Lung (tissue), 12 donors: ENCODE data around the gene MAGI2. TPM values are rescaled to one million over a fixed set of nuclear protein-coding genes. Genes with fewer than 3 reads are reported as not detected.
"Not testable (repeated sequence)": the region's sequence is repeated elsewhere in the genome, so short reads cannot be mapped to it uniquely, and the experiment has no call there.

Source experiments
- ATAC-seq: fragments of 200-7000 bp; cut with Tn5 transposase; one replicate; pipeline ENCODE4 v1.9.1; 2020; ENCODE audit warnings: moderate number of reproducible peaks; ENCODE audit not compliant: insufficient read depth, low FRiP score
- DNase-seq, 3 donors: peaks; one replicate each; pipeline ENCODE4 v3.0.0-alpha.2; 2013 to 2017
- H3K27ac ChIP-seq, 2 donors: one replicate each; pipeline ENCODE4 v1.5.1; 2013; ENCODE audit warnings: mild to moderate bottlenecking in 2 of 2, moderate library complexity in 2 of 2, control low read depth in 1 of 2, inconsistent platforms in 1 of 2, low read depth in 1 of 2, low read length in 1 of 2
- H3K27me3 ChIP-seq, 3 donors: one replicate each; pipeline ENCODE4 v1.5.1; 2013; ENCODE audit warnings: low read length in 2 of 3; ENCODE audit not compliant: control insufficient read depth in 3 of 3, insufficient read depth in 3 of 3
- H3K36me3 ChIP-seq, 4 donors: one replicate each; pipeline ENCODE4 v1.5.1; 2013; ENCODE audit warnings: low read length in 4 of 4, mild to moderate bottlenecking in 1 of 4, moderate library complexity in 1 of 4; ENCODE audit not compliant: control insufficient read depth in 4 of 4, insufficient read depth in 4 of 4
- H3K4me1 ChIP-seq, 5 donors: one replicate each; pipeline ENCODE4 v1.5.1; 2013; ENCODE audit warnings: low read length in 5 of 5, mild to moderate bottlenecking in 2 of 5, moderate library complexity in 1 of 5; ENCODE audit not compliant: control insufficient read depth in 5 of 5, insufficient read depth in 5 of 5
- H3K4me3 ChIP-seq: one replicate; pipeline ENCODE4 v1.5.1; 2013; ENCODE audit warnings: mild to moderate bottlenecking, control low read depth, moderate library complexity
- H3K9ac ChIP-seq, 2 donors: one replicate each; pipeline ENCODE4 v1.5.1; 2013; ENCODE audit warnings: low read length in 2 of 2, control low read depth in 1 of 2; ENCODE audit not compliant: insufficient read depth in 1 of 2
- H3K9me3 ChIP-seq, 4 donors: one replicate each; pipeline ENCODE4 v1.5.1; 2013; ENCODE audit warnings: low read length in 3 of 4, mild to moderate bottlenecking in 1 of 4, moderate library complexity in 1 of 4; ENCODE audit not compliant: control insufficient read depth in 4 of 4, insufficient read depth in 3 of 4
- CTCF ChIP-seq: IDR thresholded peaks from 2 replicates; pipeline ENCODE4 v1.5.1; 2012; ENCODE audit warnings: mild to moderate bottlenecking; ENCODE audit errors: control extremely low read depth, extremely low read depth
- WGBS, 2 donors: extraction: QIAGEN DNeasy Blood & Tissue Kit; methylation state at CpG; one replicate each; pipeline ENCODE4 v1.1.7; 2013; 5-methylcytosine and 5-hydroxymethylcytosine counted together
- polyA plus RNA-seq, 2 donors: library from polyadenylated mRNA; stranded (reverse); fragments of 200-250 nt; gene quantifications; one replicate each; pipeline ENCODE4 v1.2.1, GENCODE V29; 2013
- total RNA-seq, 2 donors: library from RNA; depleted of rRNA in 1 of 2; stranded (reverse); fragments of >200 nt in 1 of 2; gene quantifications; one replicate each; pipeline ENCODE4 v1.2.1, GENCODE V29; 2014 to 2021
- donor health status: control.
- donor health status: control.
- donor health status: Bipolar disorder and iron deficiency.
- donor health status: healthy.
- donor health status: DM: yes; HTN: yes; CAD: no.

MAGI2 gene
- total and polyA plus RNA-seq, 4 donors, result 0.94 to 18.0 (median 5.3) TPM

- ATAC-seq, result no peak
- Histone ChIP-seq H3K9ac (no peak overlapping the region), H3K4me3 (no peak overlapping the region), H3K9me3 (peaks cover 0 to 2% (median 0%) of the 10 kb centered on the region in 4 donors), H3K36me3 (no peaks in the 10 kb centered on the region), H3K4me1 (no peaks in the 10 kb centered on the region), H3K27me3 (no peaks in the 10 kb centered on the region), H3K27ac (no peak overlapping the region)
- DNase-seq, result no peak
- TF ChIP-seq CTCF, result no peak
These were observed 369.0 kb downstream of the MAGI2 start for GRCh38 chr7:79084423-79084822.

- no peak overlapping the region for H3K27ac ChIP-seq
- no peak overlapping the region for H3K4me3 ChIP-seq
- DNase-seq (no peak), ATAC-seq (no peak)
- no peaks in the 10 kb centered on the region for H3K4me1 ChIP-seq
- no peak overlapping the region for H3K9ac ChIP-seq
- no peaks in the 10 kb centered on the region for H3K27me3 ChIP-seq
- H3K9me3 ChIP-seq, result no peaks in the 10 kb centered on the region
- 79 to 82% methylated on average over 4 of the region's 4 CpGs for WGBS, 2 donors
- no peak for TF ChIP-seq CTCF
- no peaks in the 10 kb centered on the region for H3K36me3 ChIP-seq
These were observed 373.4 kb downstream of the MAGI2 start for GRCh38 chr7:79079919-79080554.

GRCh38 chr7:79078273-79078672 lies 375.2 kb downstream of the MAGI2 start:
- no peak overlapping the region for H3K4me3 ChIP-seq
- WGBS, 2 donors, result 81 to 89% methylated on average over 1 of the region's 1 CpG
- no peaks in the 10 kb centered on the region for H3K9me3 ChIP-seq
- no peaks in the 10 kb centered on the region for H3K36me3 ChIP-seq
- H3K4me1 ChIP-seq, result no peaks in the 10 kb centered on the region
- ATAC-seq, result no peak
- TF ChIP-seq CTCF, result no peak
- DNase-seq, result peak in 2 of 3 donors; percentile 11 to 37
- no peak overlapping the region for H3K27ac ChIP-seq
- H3K27me3 ChIP-seq, result no peaks in the 10 kb centered on the region
- no peak overlapping the region for H3K9ac ChIP-seq

- not testable (repeated sequence) for ATAC-seq, H3K27me3 ChIP-seq, H3K27ac ChIP-seq, H3K4me3 ChIP-seq, H3K36me3 ChIP-seq, H3K4me1 ChIP-seq, H3K9ac ChIP-seq, DNase-seq, H3K9me3 ChIP-seq
- 59 to 63% methylated on average over 5 of the region's 5 CpGs for WGBS, 2 donors
These were observed 382.3 kb downstream of the MAGI2 start for GRCh38 chr7:79071187-79071586.
